GM12801 (cell line): ENCODE results near the gene DAAM2.

Experiments
- CTCF ChIP-seq: IDR thresholded peaks from one replicate; pipeline ENCODE4 v1.5.1; 2011; ENCODE audit warnings: control low read depth; ENCODE audit not compliant: insufficient read length; ENCODE audit errors: extremely low read depth

DAAM2 gene

GRCh38 chr6:39791850-39792539 is at the start of gene DAAM2:
TSS of gene DAAM2 (plus strand) at chr6:39792376. CDS start at chr6:39856303, 63,927 bp downstream.
- no peak for TF ChIP-seq CTCF

- TF ChIP-seq CTCF: no peak
These were observed 45.4 kb upstream of the DAAM2 start for GRCh38 chr6:39746795-39747194.

GRCh38 chr6:39752835-39753724 is 39.1 kb upstream of the DAAM2 start:
- no peak for TF ChIP-seq CTCF

GRCh38 chr6:39753725-39754045 is 38.5 kb upstream of the DAAM2 start:
- no peak for TF ChIP-seq CTCF

- no peak for TF ChIP-seq CTCF
These were observed 37.6 kb upstream of the DAAM2 start for GRCh38 chr6:39754514-39755115.

- TF ChIP-seq CTCF: no peak
These were observed 36.9 kb upstream of the DAAM2 start for GRCh38 chr6:39755231-39755630.

- TF ChIP-seq CTCF: no peak
These were observed 35.6 kb upstream of the DAAM2 start for GRCh38 chr6:39756582-39756981.
